Measurements from ENCODE around the gene PARPBP. TPM values are rescaled to one million over a fixed set of nuclear protein-coding genes. Genes with fewer than 3 reads are reported as not detected.

Gene PARPBP
- total RNA-seq, 2 experiments from 2014 or later = 32.9 to 48.3 TPM

DNA sequence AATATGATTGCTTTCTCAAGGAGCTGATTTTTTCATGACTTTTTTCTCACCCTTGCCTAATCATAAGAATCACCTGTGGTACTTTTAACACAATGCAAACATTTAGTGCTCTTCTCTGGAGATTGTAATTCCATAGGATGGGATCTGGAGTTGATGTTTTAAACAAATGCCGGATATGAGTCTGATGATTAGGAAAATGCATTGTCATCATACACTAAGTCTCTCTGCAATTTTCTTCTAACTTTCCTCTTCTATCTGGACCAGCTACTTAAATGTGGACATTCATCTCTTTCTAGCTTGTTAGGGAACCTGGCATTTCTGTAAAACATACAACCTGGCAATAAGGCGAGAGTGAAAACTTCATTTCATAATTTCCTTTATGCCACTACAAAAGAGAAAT is 54.1 kb downstream of the PARPBP start:
- no peak overlapping the region for H3K4me2 ChIP-seq (ENCODE audit: low read length)
- peaks cover 66% of the 10 kb centered on the region for H3K36me3 ChIP-seq (ENCODE audit: insufficient read depth, low read length)
- no peaks in the 10 kb centered on the region for H4K20me1 ChIP-seq (ENCODE audit: insufficient read depth, low read length)
- intact Hi-C loops (cut with micrococcal nuclease; ENCODE audit: unreplicated experiment) = no loop called here
- no peaks in the 10 kb centered on the region for H3K9me2 ChIP-seq (ENCODE audit: insufficient read depth, low read length)
- TF ChIP-seq, protein P1, sequence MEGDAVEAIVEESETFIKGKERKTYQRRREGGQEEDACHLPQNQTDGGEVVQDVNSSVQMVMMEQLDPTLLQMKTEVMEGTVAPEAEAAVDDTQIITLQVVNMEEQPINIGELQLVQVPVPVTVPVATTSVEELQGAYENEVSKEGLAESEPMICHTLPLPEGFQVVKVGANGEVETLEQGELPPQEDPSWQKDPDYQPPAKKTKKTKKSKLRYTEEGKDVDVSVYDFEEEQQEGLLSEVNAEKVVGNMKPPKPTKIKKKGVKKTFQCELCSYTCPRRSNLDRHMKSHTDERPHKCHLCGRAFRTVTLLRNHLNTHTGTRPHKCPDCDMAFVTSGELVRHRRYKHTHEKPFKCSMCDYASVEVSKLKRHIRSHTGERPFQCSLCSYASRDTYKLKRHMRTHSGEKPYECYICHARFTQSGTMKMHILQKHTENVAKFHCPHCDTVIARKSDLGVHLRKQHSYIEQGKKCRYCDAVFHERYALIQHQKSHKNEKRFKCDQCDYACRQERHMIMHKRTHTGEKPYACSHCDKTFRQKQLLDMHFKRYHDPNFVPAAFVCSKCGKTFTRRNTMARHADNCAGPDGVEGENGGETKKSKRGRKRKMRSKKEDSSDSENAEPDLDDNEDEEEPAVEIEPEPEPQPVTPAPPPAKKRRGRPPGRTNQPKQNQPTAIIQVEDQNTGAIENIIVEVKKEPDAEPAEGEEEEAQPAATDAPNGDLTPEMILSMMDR (conservative IDR thresholded peaks at IDR 0.05; ENCODE audit: low read length) = no peak
- no peak for TF ChIP-seq EZH2phosphoT487 (IDR thresholded peaks at IDR 0.05; ENCODE audit: borderline replicate concordance, low read depth, low read length)
- H2AFZ ChIP-seq (ENCODE audit: low read length) = no peak overlapping the region
- no peak overlapping the region for H3K4me3 ChIP-seq (ENCODE audit: low read depth, low read length, poor library complexity, severe bottlenecking)
- H3K9me3 ChIP-seq (ENCODE audit: low read length) = no peaks in the 10 kb centered on the region
- no peak for DNase-seq (ENCODE audit: low spot score)
- H3K27ac ChIP-seq (ENCODE audit: low read depth, low read length, poor library complexity, severe bottlenecking) = no peak overlapping the region
- ChIA-PET CTCF (ENCODE audit: unreplicated experiment) (no interaction called here), POLR2A (interaction anchor here (1.1 kb wide), 1 partner anchor 14 kb away, joined by 4 read pairs; no protein-coding TSS in a partner anchor)
- no peaks in the 10 kb centered on the region for H3K4me1 ChIP-seq (ENCODE audit: insufficient read depth, low read length, poor library complexity, severe bottlenecking)
- BruUV-seq (replicated peaks) = no TSS peak
- H3K79me2 ChIP-seq (ENCODE audit: insufficient read depth, low read depth, low read length) = no peaks in the 10 kb centered on the region

DNA sequence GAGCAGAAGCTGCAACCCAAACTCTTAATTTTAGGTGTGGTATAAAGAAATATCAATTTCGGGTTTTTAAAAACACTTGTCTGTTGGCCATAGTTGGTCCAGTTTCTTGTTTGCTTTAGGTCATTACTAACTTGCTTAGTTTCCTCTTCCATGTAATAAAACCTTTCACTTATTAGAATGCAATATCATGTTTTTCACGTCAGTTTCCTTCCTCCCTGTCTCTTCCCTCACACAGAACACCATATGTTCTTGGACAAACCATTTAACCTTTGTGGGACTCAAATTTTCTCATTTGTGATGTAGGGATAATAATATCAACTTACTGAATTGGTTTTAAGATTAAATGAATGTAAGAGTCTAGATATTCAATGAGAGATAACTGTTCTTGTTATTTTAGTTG is 54.8 kb downstream of the PARPBP start:
- no peaks in the 10 kb centered on the region for H3K9me2 ChIP-seq (ENCODE audit: insufficient read depth, low read length)
- H3K79me2 ChIP-seq (ENCODE audit: insufficient read depth, low read depth, low read length) = no peaks in the 10 kb centered on the region
- H3K27ac ChIP-seq (ENCODE audit: low read depth, low read length, poor library complexity, severe bottlenecking) = no peak overlapping the region
- H3K4me3 ChIP-seq (ENCODE audit: low read depth, low read length, poor library complexity, severe bottlenecking) = no peak overlapping the region
- H3K9me3 ChIP-seq (ENCODE audit: low read length) = no peaks in the 10 kb centered on the region
- peaks cover 65% of the 10 kb centered on the region for H3K36me3 ChIP-seq (ENCODE audit: insufficient read depth, low read length)
- no peaks in the 10 kb centered on the region for H4K20me1 ChIP-seq (ENCODE audit: insufficient read depth, low read length)
- no peaks in the 10 kb centered on the region for H3K4me1 ChIP-seq (ENCODE audit: insufficient read depth, low read length, poor library complexity, severe bottlenecking)
- no peak for TF ChIP-seq EZH2phosphoT487 (IDR thresholded peaks at IDR 0.05; ENCODE audit: borderline replicate concordance, low read depth, low read length)
- TF ChIP-seq, protein P1 (conservative IDR thresholded peaks at IDR 0.05; ENCODE audit: low read length) = no peak
- no TSS peak for BruUV-seq (replicated peaks)
- no peak overlapping the region for H3K4me2 ChIP-seq (ENCODE audit: low read length)
- CTCF ChIA-PET (ENCODE audit: unreplicated experiment) = no interaction called here
- POLR2A ChIA-PET = no interaction called here
- intact Hi-C loops (cut with micrococcal nuclease; ENCODE audit: unreplicated experiment) = no loop called here
- H2AFZ ChIP-seq (ENCODE audit: low read length) = no peak overlapping the region
- no peak for DNase-seq (ENCODE audit: low spot score)

DNA sequence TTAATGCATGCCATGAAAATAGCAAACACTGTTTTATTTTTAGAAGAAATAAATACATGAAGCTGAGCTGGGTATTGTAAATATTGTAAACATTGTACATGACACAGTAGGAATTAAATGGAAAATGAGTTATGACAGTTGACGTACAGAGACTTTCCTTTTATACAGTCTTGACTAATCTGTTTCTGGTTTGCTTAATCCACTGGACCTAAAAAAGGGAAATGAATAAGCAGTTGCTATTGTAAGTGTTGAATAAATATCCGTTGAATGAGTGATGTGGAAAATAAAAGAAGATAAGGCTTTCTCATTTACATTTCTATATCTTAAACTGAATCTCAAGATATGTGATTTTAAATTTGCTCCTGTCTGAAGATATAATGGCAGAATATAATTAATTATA is 62.7 kb downstream of the PARPBP start:
- no peak for TF ChIP-seq EZH2phosphoT487 (IDR thresholded peaks at IDR 0.05; ENCODE audit: borderline replicate concordance, low read depth, low read length)
- TF ChIP-seq, protein P1 (conservative IDR thresholded peaks at IDR 0.05; ENCODE audit: low read length) = no peak
- no TSS peak for BruUV-seq (replicated peaks)
- H3K4me3 ChIP-seq (ENCODE audit: low read depth, low read length, poor library complexity, severe bottlenecking) = no peak overlapping the region
- no peak for DNase-seq (ENCODE audit: low spot score)
- H3K9me2 ChIP-seq (ENCODE audit: insufficient read depth, low read length) = no peaks in the 10 kb centered on the region
- no peak overlapping the region for H3K4me2 ChIP-seq (ENCODE audit: low read length)
- ChIA-PET CTCF (ENCODE audit: unreplicated experiment) (no interaction called here), POLR2A (interaction anchor here (0.6 to 0.8 kb wide), 3 partner anchors 61 to 412 kb away, joined by 3 to 5 read pairs (median 3); no protein-coding TSS in a partner anchor)
- H4K20me1 ChIP-seq (ENCODE audit: insufficient read depth, low read length) = no peaks in the 10 kb centered on the region
- intact Hi-C loops (cut with micrococcal nuclease; ENCODE audit: unreplicated experiment) = no loop called here
- H3K9me3 ChIP-seq (ENCODE audit: low read length) = no peaks in the 10 kb centered on the region
- H2AFZ ChIP-seq (ENCODE audit: low read length) = no peak overlapping the region
- no peak overlapping the region for H3K27ac ChIP-seq (ENCODE audit: low read depth, low read length, poor library complexity, severe bottlenecking)
- peaks cover 60% of the 10 kb centered on the region for H3K36me3 ChIP-seq (ENCODE audit: insufficient read depth, low read length)
- H3K79me2 ChIP-seq (ENCODE audit: insufficient read depth, low read depth, low read length) = no peaks in the 10 kb centered on the region
- H3K4me1 ChIP-seq (ENCODE audit: insufficient read depth, low read length, poor library complexity, severe bottlenecking) = no peaks in the 10 kb centered on the region
